Endothelial cell of umbilical vein (primary cell): ENCODE data around the gene GSC2. TPM values are rescaled to one million over a fixed set of nuclear protein-coding genes. Genes with fewer than 3 reads are reported as not detected.

Source experiments
- BruUV-seq: library from RNA; stranded (reverse); fragments of 400-500 nt; replicated peaks from 2 replicates; lab custom pipeline; 2021; lab: Mats Ljungman, UMichigan
- CTCF ChIA-PET: fragments of 300-600, 350-600 bp; sonication (Branson Sonifier 250); formaldehyde crosslinking; loops from one replicate; lab custom pipeline; 2021; ENCODE audit warnings: antibody characterized with exemption, inconsistent platforms; lab: Charles Lee
- POLR2A ChIA-PET: fragments of 300-600, 350-600 bp; sonication (Branson Sonifier 250); formaldehyde crosslinking; loops from one replicate; lab custom pipeline; 2021; ENCODE audit warnings: antibody characterized with exemption, inconsistent platforms; lab: Charles Lee
- DNase-seq: peaks from one replicate; pipeline ENCODE4 v3.0.0-alpha.2; 2011; ENCODE audit warnings: low read depth, low spot score
- FAIRE-seq: peaks from 2 replicates; lab custom pipeline; 2011; peaks lifted over from hg19 to GRCh38; lab: Jason Lieb, UNC
- H2AFZ ChIP-seq: 2 replicates; pipeline ENCODE4 v1.6.0; 2012; ENCODE audit warnings: low read depth, low read length, control low read depth, inconsistent platforms
- H3K27ac ChIP-seq: 2 replicates; pipeline ENCODE4 v1.5.1; 2011; ENCODE audit warnings: low read depth, mild to moderate bottlenecking, control low read depth, low read length, moderate library complexity; ENCODE audit not compliant: insufficient read depth
- H3K27me3 ChIP-seq, 2 experiments: 2 replicates each; pipeline versions ENCODE4 v1.6.0 to v1.6.1; 2011; ENCODE audit warnings: low read length in 2 of 2, mixed read lengths in 1 of 2; ENCODE audit not compliant: control insufficient read depth in 2 of 2, insufficient read depth in 2 of 2
- H3K36me3 ChIP-seq, 2 experiments: 2 replicates in 1 of 2; 3 replicates in 1 of 2; pipeline ENCODE4 v1.5.1; 2011; ENCODE audit warnings: low read length in 2 of 2, mild to moderate bottlenecking in 1 of 2, moderate library complexity in 1 of 2; ENCODE audit not compliant: control insufficient read depth in 2 of 2, insufficient read depth in 2 of 2; ENCODE audit errors: extremely low read depth in 1 of 2
- H3K4me1 ChIP-seq: 3 replicates; pipeline ENCODE4 v1.5.1; 2011; ENCODE audit warnings: mild to moderate bottlenecking, low read length; ENCODE audit not compliant: control insufficient read depth, insufficient read depth; ENCODE audit errors: extremely low read depth
- H3K4me2 ChIP-seq: 2 replicates; pipeline ENCODE4 v1.6.1; 2011; ENCODE audit warnings: low read length, control low read depth, mixed read lengths; ENCODE audit not compliant: insufficient read depth
- H3K4me3 ChIP-seq, 3 experiments: fragments of 200-600 bp in 1 of 3; sonication (generic), shearing (Covaris generic) in 1 of 3; replicated peaks in 1 of 3; 2 replicates each; pipeline ENCODE4 v1.5.1; 2011 to 2016; ENCODE audit warnings: control low read depth in 3 of 3, low read length in 3 of 3, mild to moderate bottlenecking in 2 of 3, inconsistent platforms in 1 of 3, low read depth in 1 of 3, moderate library complexity in 1 of 3; ENCODE audit not compliant: insufficient read depth in 1 of 3
- H3K79me2 ChIP-seq: 2 replicates; pipeline ENCODE4 v1.6.0; 2012; ENCODE audit warnings: low read length, inconsistent platforms; ENCODE audit not compliant: control insufficient read depth, insufficient read depth
- H3K9ac ChIP-seq: replicated peaks from 2 replicates; pipeline ENCODE3; 2011; ENCODE audit warnings: low read length, control low read depth; ENCODE audit not compliant: insufficient read depth; ENCODE audit errors: extremely low read depth
- H3K9me1 ChIP-seq: replicated peaks from 3 replicates; pipeline ENCODE4 v1.6.0; 2011; ENCODE audit warnings: mild to moderate bottlenecking, low read length; ENCODE audit not compliant: control insufficient read depth, insufficient read depth; ENCODE audit errors: extremely low read depth
- H3K9me3 ChIP-seq: replicated peaks from 2 replicates; pipeline ENCODE4 v1.5.1; 2012; ENCODE audit warnings: low read length, inconsistent platforms; ENCODE audit not compliant: control insufficient read depth, insufficient read depth
- H4K20me1 ChIP-seq: replicated peaks from 2 replicates; pipeline ENCODE3; 2011; ENCODE audit warnings: mild to moderate bottlenecking, low read length; ENCODE audit not compliant: control insufficient read depth, insufficient read depth; ENCODE audit errors: extremely low read depth
- EZH2 ChIP-seq: IDR thresholded peaks from 2 replicates; pipeline ENCODE4 v1.6.1; 2012; ENCODE audit warnings: borderline replicate concordance, low read depth, mild to moderate bottlenecking, moderate library complexity, low read length, inconsistent platforms; ENCODE audit not compliant: severe bottlenecking
- FOS ChIP-seq: IDR thresholded peaks from 2 replicates; pipeline ENCODE4 v1.6.1; 2011; ENCODE audit warnings: mild to moderate bottlenecking, low read length, moderate library complexity, borderline replicate concordance; ENCODE audit not compliant: insufficient read depth
- GATA2 ChIP-seq: IDR thresholded peaks from 2 replicates; pipeline ENCODE4 v1.7.0; 2011; ENCODE audit warnings: low read depth, mild to moderate bottlenecking, moderate library complexity, mixed read lengths, low read length; ENCODE audit not compliant: insufficient read length, insufficient read depth
- JUN ChIP-seq: IDR thresholded peaks from 2 replicates; pipeline ENCODE4 v1.6.1; 2011; ENCODE audit warnings: borderline replicate concordance, low read depth; ENCODE audit not compliant: insufficient read length, insufficient read depth
- MYC ChIP-seq: IDR thresholded peaks from one replicate; pipeline ENCODE4 v1.6.1; 2011; ENCODE audit warnings: mild to moderate bottlenecking, low read depth, low read length
- POLR2A ChIP-seq: IDR thresholded peaks from 2 replicates; pipeline ENCODE4 v1.6.1; 2012; ENCODE audit warnings: low read depth, mild to moderate bottlenecking, control low read depth, low read length
- POLR2AphosphoS5 ChIP-seq: IDR thresholded peaks from 2 replicates; pipeline ENCODE4 v1.6.1; 2012; ENCODE audit warnings: low read depth, mild to moderate bottlenecking, control low read depth, low read length, moderate library complexity; ENCODE audit not compliant: insufficient read depth
- dilution Hi-C: fragments of 300-500 bp; cut with MboI; formaldehyde crosslinking; loops from one replicate; pipeline ENCODE4 v1.15.0; 2019; ENCODE audit warnings: low sequenced_read_pairs; ENCODE audit not compliant: extremely low pct_ligation_motif_present
- intact Hi-C: fragments of 100-400 bp; cut with micrococcal nuclease; formaldehyde crosslinking; loops from one replicate; pipeline ENCODE4 v1.10.0; 2022
- polyA plus RNA-seq, 4 experiments: library from polyadenylated mRNA; depleted of rRNA in 3 of 4; stranded (reverse) in 3 of 4; unstranded in 1 of 4; fragments of >200 nt; gene quantifications; 2 replicates each; pipeline versions ENCODE4 v1.2.1 to v1.2.3, GENCODE V29; 2011 to 2012; ENCODE audit warnings: missing spikeins in 1 of 4
- total RNA-seq: library from RNA; stranded (reverse); gene quantifications from 2 replicates; pipeline ENCODE4 v1.2.3, GENCODE V29; 2021
- TF ChIP-seq, protein P1 (sequence below), 2 donors: IDR thresholded peaks; 1 replicate in 1 of 2; 2 replicates in 1 of 2; pipeline ENCODE4 v1.5.1; 2011; ENCODE audit warnings: low read length in 2 of 2, mild to moderate bottlenecking in 2 of 2, moderate library complexity in 2 of 2, control low read depth in 1 of 2, inconsistent platforms in 1 of 2, low read depth in 1 of 2; ENCODE audit not compliant: insufficient read depth in 1 of 2; ENCODE audit errors: extremely low read depth in 1 of 2
- TF ChIP-seq, protein P2 (sequence below): IDR thresholded peaks from 2 replicates; pipeline ENCODE4 v1.6.1; 2011; ENCODE audit not compliant: insufficient read depth, insufficient read length

The GSC2 gene
- total and polyA plus RNA-seq, 2 donors (not counting 3 experiments of a cell fraction or from before 2014, with no cell fraction given): not detected

DNA sequence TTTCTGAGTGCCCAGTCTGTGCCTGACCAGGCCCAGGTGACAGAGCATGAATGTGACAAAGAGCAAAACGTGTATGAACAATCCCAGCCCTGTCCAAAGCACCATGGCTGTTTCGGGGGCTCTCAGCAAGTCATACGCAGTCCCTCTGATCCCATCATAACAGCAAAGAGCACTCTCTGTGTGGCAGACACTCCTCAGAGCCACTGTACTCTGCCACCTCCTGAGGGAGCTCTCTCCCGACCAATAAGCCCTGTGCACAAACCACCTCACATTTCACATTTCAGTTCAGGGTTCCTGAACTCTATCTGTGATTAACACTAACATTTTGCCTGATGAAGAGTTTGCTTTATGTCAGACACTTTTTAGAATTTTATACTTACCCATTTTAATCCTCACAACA is 34.5 kb downstream of the GSC2 start:
- FAIRE-seq: no peak
- dilution Hi-C loops: no loop called here
- TF ChIP-seq, protein P1, sequence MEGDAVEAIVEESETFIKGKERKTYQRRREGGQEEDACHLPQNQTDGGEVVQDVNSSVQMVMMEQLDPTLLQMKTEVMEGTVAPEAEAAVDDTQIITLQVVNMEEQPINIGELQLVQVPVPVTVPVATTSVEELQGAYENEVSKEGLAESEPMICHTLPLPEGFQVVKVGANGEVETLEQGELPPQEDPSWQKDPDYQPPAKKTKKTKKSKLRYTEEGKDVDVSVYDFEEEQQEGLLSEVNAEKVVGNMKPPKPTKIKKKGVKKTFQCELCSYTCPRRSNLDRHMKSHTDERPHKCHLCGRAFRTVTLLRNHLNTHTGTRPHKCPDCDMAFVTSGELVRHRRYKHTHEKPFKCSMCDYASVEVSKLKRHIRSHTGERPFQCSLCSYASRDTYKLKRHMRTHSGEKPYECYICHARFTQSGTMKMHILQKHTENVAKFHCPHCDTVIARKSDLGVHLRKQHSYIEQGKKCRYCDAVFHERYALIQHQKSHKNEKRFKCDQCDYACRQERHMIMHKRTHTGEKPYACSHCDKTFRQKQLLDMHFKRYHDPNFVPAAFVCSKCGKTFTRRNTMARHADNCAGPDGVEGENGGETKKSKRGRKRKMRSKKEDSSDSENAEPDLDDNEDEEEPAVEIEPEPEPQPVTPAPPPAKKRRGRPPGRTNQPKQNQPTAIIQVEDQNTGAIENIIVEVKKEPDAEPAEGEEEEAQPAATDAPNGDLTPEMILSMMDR (IDR thresholded peaks at IDR 0.05; ENCODE audit: extremely low read depth in 1 of 2, insufficient read depth in 1 of 2, low read depth in 1 of 2, low read length in 2 of 2): peak in 1 of 2 donors; percentile 35
- no peak for TF ChIP-seq FOS
- intact Hi-C loops: no loop called here
- Histone ChIP-seq H3K9me1 (no peaks in the 10 kb centered on the region), H3K9me3 (no peaks in the 10 kb centered on the region), H3K4me2 (no peak overlapping the region), H2AFZ (no peak overlapping the region), H3K79me2 (peaks cover 73% of the 10 kb centered on the region), H3K36me3 (peaks cover 0 to 2% of the 10 kb centered on the region in 2 experiments), H4K20me1 (peaks cover under 1% of the 10 kb centered on the region), H3K27me3 (no peaks in the 10 kb centered on the region), H3K4me1 (peaks cover under 1% of the 10 kb centered on the region), H3K27ac (no peak overlapping the region), H3K9ac (no peak overlapping the region), H3K4me3 (no peak overlapping the region)
- no TSS peak for BruUV-seq
- no peak for DNase-seq
- CTCF ChIA-PET: interaction anchor here (0.8 to 2.2 kb wide), 4 partner anchors 10 to 30 kb away, joined by 4 to 8 read pairs (median 5); no protein-coding TSS in a partner anchor
- POLR2A ChIA-PET: interaction anchor here (1.1 kb wide), 1 partner anchor 17 kb away, joined by 4 read pairs; no protein-coding TSS in a partner anchor

DNA sequence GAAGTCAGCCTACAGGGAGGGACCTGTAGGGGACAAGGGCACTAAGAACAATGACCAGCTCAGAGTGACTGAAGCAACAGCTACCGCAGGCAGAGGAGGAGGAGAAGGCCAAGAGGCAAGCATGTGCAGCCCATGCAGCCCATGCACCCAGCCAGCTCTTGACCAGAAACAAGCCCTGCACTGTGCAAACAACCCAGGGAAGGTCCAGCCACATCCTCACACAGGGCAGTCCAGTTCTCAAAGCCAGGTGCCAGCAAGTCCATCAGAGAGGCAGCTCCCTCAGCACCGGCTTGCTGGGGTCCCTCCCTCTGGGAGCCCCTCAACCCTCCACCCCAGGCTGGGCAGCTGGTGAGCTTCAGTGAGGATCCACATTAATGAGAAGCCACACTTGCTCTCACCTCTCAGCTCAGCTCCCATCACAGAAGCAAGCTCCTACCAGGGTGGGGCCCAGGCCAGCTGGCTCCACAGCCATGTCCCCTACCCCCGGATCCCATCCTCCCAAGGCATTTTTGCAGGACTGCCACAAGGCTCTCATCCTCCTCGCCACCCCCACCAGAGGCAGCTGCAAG is 35.0 kb downstream of the GSC2 start:
- POLR2A ChIA-PET: interaction anchor here (1.1 kb wide), 1 partner anchor 16 kb away, joined by 4 read pairs; no protein-coding TSS in a partner anchor
- H3K4me2 ChIP-seq: no peak overlapping the region
- H3K9me1 ChIP-seq: no peaks in the 10 kb centered on the region
- H2AFZ ChIP-seq: no peak overlapping the region
- TF ChIP-seq FOS (no peak), GATA2 (no peak), POLR2AphosphoS5 (no peak), EZH2 (no peak), POLR2A (no peak), JUN (no peak), MYC (no peak)
- TF ChIP-seq, protein P2, sequence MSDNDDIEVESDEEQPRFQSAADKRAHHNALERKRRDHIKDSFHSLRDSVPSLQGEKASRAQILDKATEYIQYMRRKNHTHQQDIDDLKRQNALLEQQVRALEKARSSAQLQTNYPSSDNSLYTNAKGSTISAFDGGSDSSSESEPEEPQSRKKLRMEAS: no peak
- TF ChIP-seq, protein P1 (IDR thresholded peaks at IDR 0.05; ENCODE audit: extremely low read depth in 1 of 2, insufficient read depth in 1 of 2, low read depth in 1 of 2, low read length in 2 of 2): no peak
- BruUV-seq: no TSS peak
- DNase-seq (no peak), FAIRE-seq (no peak)
- no peaks in the 10 kb centered on the region for H3K4me1 ChIP-seq
- no peak overlapping the region for H3K9ac ChIP-seq
- no peaks in the 10 kb centered on the region for H3K9me3 ChIP-seq
- no peak overlapping the region for H3K27ac ChIP-seq
- CTCF ChIA-PET: interaction anchor here (0.8 to 2.2 kb wide), 4 partner anchors 9 to 30 kb away, joined by 4 to 8 read pairs (median 5); no protein-coding TSS in a partner anchor
- peaks cover 69% of the 10 kb centered on the region for H3K79me2 ChIP-seq
- dilution Hi-C loops (no loop called here), intact Hi-C loops (no loop called here)
- no peaks in the 10 kb centered on the region for H4K20me1 ChIP-seq
- H3K4me3 ChIP-seq: no peak overlapping the region
- peaks cover 0 to 2% of the 10 kb centered on the region in 2 experiments for H3K36me3 ChIP-seq
- no peaks in the 10 kb centered on the region for H3K27me3 ChIP-seq
